ENCODE measurements around the gene SPNS2. TPM values are rescaled to one million over a fixed set of nuclear protein-coding genes. Genes with fewer than 3 reads are reported as not detected.
"Not testable (repeated sequence)": the region's sequence is repeated elsewhere in the genome, so short reads cannot be mapped to it uniquely, and the experiment has no call there.

The SPNS2 gene
- polyA plus RNA-seq, 12 donors = 3.7 to 20.1 (median 6.2) TPM; not detected in 1

- DNase-seq = peak; percentile 70
These were observed 66.8 kb downstream of the SPNS2 start for GRCh38 chr17:4565209-4566141.

- peak; percentile 65 for DNase-seq
These were observed 68.1 kb downstream of the SPNS2 start for GRCh38 chr17:4566785-4567184.

GRCh38 chr17:4569591-4569990 is 70.9 kb downstream of the SPNS2 start:
- no peak for DNase-seq

GRCh38 chr17:4572131-4572530 is 73.5 kb downstream of the SPNS2 start:
- DNase-seq = no peak

GRCh38 chr17:4573115-4573514 is 74.4 kb downstream of the SPNS2 start:
- DNase-seq = no peak

- DNase-seq = no peak
These were observed 75.0 kb downstream of the SPNS2 start for GRCh38 chr17:4573669-4574068.

- no peak for DNase-seq
These were observed 75.9 kb downstream of the SPNS2 start for GRCh38 chr17:4574448-4575045.

GRCh38 chr17:4576161-4576558 is 77.5 kb downstream of the SPNS2 start:
- no peak for DNase-seq

- DNase-seq = no peak
These were observed 78.1 kb downstream of the SPNS2 start for GRCh38 chr17:4576729-4577322.

- no peak for DNase-seq
These were observed 78.8 kb downstream of the SPNS2 start for GRCh38 chr17:4577386-4577993.

- not testable (repeated sequence) for DNase-seq
These were observed 79.7 kb downstream of the SPNS2 start for GRCh38 chr17:4578349-4578748.

- DNase-seq = no peak
These were observed 81.0 kb downstream of the SPNS2 start for GRCh38 chr17:4579678-4580077.

- DNase-seq = no peak
These were observed 81.6 kb downstream of the SPNS2 start for GRCh38 chr17:4580291-4580690.

- no peak for DNase-seq
These were observed 83.4 kb downstream of the SPNS2 start for GRCh38 chr17:4582101-4582501.

- DNase-seq = no peak
These were observed 84.0 kb downstream of the SPNS2 start for GRCh38 chr17:4582691-4583090.

- DNase-seq = no peak
These were observed 84.5 kb downstream of the SPNS2 start for GRCh38 chr17:4583206-4583605.

GRCh38 chr17:4583782-4584100 is 85.1 kb downstream of the SPNS2 start:
- DNase-seq = no peak

GRCh38 chr17:4584101-4584916 is 85.6 kb downstream of the SPNS2 start, which contains the start of gene SMTNL2:
Gene SMTNL2, plus strand, starts transcription at chr17:4584529. Its CDS starts 77 bp downstream, at chr17:4584606.
- DNase-seq = no peak

GRCh38 chr17:4584917-4585637 is 86.4 kb downstream of the SPNS2 start:
- no peak for DNase-seq

- DNase-seq = no peak
These were observed 86.9 kb downstream of the SPNS2 start for GRCh38 chr17:4585638-4585994.

- no peak for DNase-seq
These were observed 87.4 kb downstream of the SPNS2 start for GRCh38 chr17:4586043-4586442.

Measured in muscle of arm (tissue), 12 donors.